SU-DHL-6 (cell line): Measurements from ENCODE around the gene USH1C.

Experiments used
- H2AFZ ChIP-seq: fragments of 200-600 bp; sonication (generic); 2 replicates; pipeline ENCODE4 v1.6.1; 2014; ENCODE audit warnings: low read depth, mild to moderate bottlenecking, moderate library complexity, mixed read lengths, antibody characterized with exemption, low read length; ENCODE audit not compliant: severe bottlenecking
- H3F3A ChIP-seq: fragments of 200-600 bp; shearing (Covaris generic); 2 replicates; pipeline ENCODE4 v1.6.0; 2016; ENCODE audit warnings: antibody characterized with exemption, mild to moderate bottlenecking; ENCODE audit not compliant: insufficient read depth
- H3K27ac ChIP-seq: fragments of 200-600 bp; sonication (generic); 2 replicates; pipeline ENCODE4 v1.5.1; 2016; ENCODE audit warnings: low read depth, mild to moderate bottlenecking, low read length, moderate library complexity, mixed read lengths
- H3K27me3 ChIP-seq: fragments of 200-600 bp; sonication (generic), shearing (Covaris generic); 2 replicates; pipeline ENCODE4 v1.6.0; 2014; ENCODE audit warnings: mild to moderate bottlenecking, low read length
- H3K36me3 ChIP-seq: fragments of 200-600 bp; sonication (generic); 2 replicates; pipeline ENCODE4 v1.6.1; 2014; ENCODE audit warnings: mild to moderate bottlenecking, low read length, mixed read lengths
- H3K4me2 ChIP-seq: fragments of 300-600, 200-600 bp; shearing (Covaris generic), sonication (generic); 2 replicates; pipeline ENCODE4 v1.6.0; 2014; ENCODE audit warnings: low read length, low read depth, mild to moderate bottlenecking; ENCODE audit not compliant: poor library complexity, severe bottlenecking
- H3K4me3 ChIP-seq: fragments of 200-600 bp; sonication (generic); 2 replicates; pipeline ENCODE4 v1.5.1; 2014; ENCODE audit warnings: antibody characterized with exemption, low read length, mild to moderate bottlenecking, mixed read lengths; ENCODE audit not compliant: insufficient read depth, poor library complexity, severe bottlenecking
- H3K79me2 ChIP-seq: fragments of 200-600 bp; sonication (generic); 2 replicates; pipeline ENCODE4 v1.6.1; 2014; ENCODE audit warnings: mild to moderate bottlenecking, low read length, moderate library complexity; ENCODE audit not compliant: insufficient read depth
- H3K9ac ChIP-seq: fragments of 200-600 bp; sonication (generic); 2 replicates; pipeline ENCODE4 v1.7.0; 2014; ENCODE audit warnings: mild to moderate bottlenecking, low read length
- H3K9me2 ChIP-seq: fragments of 200-600 bp; sonication (generic); replicated peaks from 2 replicates; pipeline ENCODE4 v1.6.1; 2014; ENCODE audit warnings: low read length; ENCODE audit not compliant: insufficient read depth
- H3K9me3 ChIP-seq: fragments of 200-600 bp; sonication (generic); 2 replicates; pipeline ENCODE4 v1.6.1; 2014; ENCODE audit warnings: low read length, mixed read lengths; ENCODE audit not compliant: insufficient read depth
- H4K20me1 ChIP-seq: fragments of 200-600 bp; sonication (generic); 2 replicates; pipeline ENCODE4 v1.6.1; 2014; ENCODE audit warnings: low read depth, mild to moderate bottlenecking, antibody characterized with exemption, low read length, moderate library complexity, mixed read lengths
- EZH2phosphoT487 ChIP-seq: fragments of 200-600 bp; sonication (generic), shearing (Covaris generic); conservative IDR thresholded peaks from 2 replicates; pipeline ENCODE4 v1.6.1; 2018; ENCODE audit warnings: mild to moderate bottlenecking, antibody characterized with exemption, low read length, moderate library complexity, mixed read lengths
- TF ChIP-seq, protein P1 (sequence below): fragments of 200-600 bp; sonication (generic); IDR thresholded peaks from one replicate; pipeline ENCODE4 v1.5.1; 2017; ENCODE audit warnings: antibody characterized with exemption, mild to moderate bottlenecking, low read length, moderate library complexity; ENCODE audit not compliant: insufficient read depth, poor library complexity, severe bottlenecking

USH1C gene

GRCh38 chr11:17575431-17576425, 31.5 kb upstream of the USH1C start:
- H3K9me2 ChIP-seq = no peaks in the 10 kb centered on the region
- H4K20me1 ChIP-seq = no peaks in the 10 kb centered on the region
- H3K27ac ChIP-seq = no peak overlapping the region
- H3K4me2 ChIP-seq = no peak overlapping the region
- no peaks in the 10 kb centered on the region for H3K36me3 ChIP-seq
- H3K4me3 ChIP-seq = no peak overlapping the region
- H3K27me3 ChIP-seq = no peaks in the 10 kb centered on the region
- no peaks in the 10 kb centered on the region for H3F3A ChIP-seq
- H3K9me3 ChIP-seq = no peaks in the 10 kb centered on the region
- H2AFZ ChIP-seq = no peak overlapping the region
- H3K9ac ChIP-seq = no peak overlapping the region
- no peak for TF ChIP-seq EZH2phosphoT487
- TF ChIP-seq, protein P1, sequence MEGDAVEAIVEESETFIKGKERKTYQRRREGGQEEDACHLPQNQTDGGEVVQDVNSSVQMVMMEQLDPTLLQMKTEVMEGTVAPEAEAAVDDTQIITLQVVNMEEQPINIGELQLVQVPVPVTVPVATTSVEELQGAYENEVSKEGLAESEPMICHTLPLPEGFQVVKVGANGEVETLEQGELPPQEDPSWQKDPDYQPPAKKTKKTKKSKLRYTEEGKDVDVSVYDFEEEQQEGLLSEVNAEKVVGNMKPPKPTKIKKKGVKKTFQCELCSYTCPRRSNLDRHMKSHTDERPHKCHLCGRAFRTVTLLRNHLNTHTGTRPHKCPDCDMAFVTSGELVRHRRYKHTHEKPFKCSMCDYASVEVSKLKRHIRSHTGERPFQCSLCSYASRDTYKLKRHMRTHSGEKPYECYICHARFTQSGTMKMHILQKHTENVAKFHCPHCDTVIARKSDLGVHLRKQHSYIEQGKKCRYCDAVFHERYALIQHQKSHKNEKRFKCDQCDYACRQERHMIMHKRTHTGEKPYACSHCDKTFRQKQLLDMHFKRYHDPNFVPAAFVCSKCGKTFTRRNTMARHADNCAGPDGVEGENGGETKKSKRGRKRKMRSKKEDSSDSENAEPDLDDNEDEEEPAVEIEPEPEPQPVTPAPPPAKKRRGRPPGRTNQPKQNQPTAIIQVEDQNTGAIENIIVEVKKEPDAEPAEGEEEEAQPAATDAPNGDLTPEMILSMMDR = no peak
- no peaks in the 10 kb centered on the region for H3K79me2 ChIP-seq

DNA sequence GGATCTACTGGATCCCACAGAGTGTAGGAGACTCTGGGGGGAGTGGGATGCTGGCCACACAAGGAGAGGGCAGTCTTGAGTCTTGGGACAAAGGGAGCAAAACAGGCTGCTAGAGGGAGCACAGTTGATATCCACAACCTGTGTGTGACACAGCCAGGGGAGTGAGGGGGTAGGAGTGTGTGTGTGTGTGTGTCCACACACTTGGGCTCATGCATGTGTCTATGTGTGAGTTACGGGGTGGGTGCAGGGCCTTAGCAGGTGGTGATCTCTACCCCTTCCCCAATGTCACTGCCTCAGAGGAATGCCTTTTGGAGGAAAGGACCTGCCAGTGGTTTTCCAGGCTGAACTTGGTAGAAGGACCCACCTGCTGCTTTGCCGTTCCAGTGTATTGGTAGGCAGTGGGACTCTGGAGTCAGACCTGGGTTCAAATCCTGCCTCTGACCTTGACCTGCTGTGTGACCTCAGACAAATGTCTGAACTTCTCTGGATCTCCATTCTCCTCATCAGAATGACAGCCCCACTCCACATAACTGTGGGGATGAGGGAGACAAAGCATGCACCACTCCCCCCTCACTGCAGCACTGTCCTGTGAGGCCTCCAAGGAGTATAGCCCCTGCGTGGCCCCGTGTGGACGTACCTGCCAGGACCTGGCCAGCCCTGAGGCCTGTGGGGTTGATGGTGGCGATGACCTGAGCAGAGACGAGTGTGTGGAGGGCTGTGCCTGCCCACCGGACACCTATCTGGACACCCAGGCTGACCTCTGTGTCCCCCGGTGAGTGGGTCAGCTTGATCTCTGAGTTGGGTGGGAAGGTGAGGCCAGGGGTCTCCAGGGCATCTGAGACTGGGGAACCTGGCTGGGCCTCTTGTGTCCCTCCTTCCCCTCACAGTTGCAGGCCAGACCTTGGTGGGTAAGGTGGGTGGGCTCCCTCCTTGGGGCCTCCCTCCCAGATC, 30.2 kb upstream of the USH1C start:
- H3K9ac ChIP-seq = no peak overlapping the region
- no peaks in the 10 kb centered on the region for H3K27me3 ChIP-seq
- H4K20me1 ChIP-seq = no peaks in the 10 kb centered on the region
- no peak overlapping the region for H3K27ac ChIP-seq
- H3K9me3 ChIP-seq = no peaks in the 10 kb centered on the region
- H2AFZ ChIP-seq = no peak overlapping the region
- H3K9me2 ChIP-seq = no peaks in the 10 kb centered on the region
- H3F3A ChIP-seq = no peaks in the 10 kb centered on the region
- H3K4me2 ChIP-seq = no peak overlapping the region
- H3K4me3 ChIP-seq = no peak overlapping the region
- H3K36me3 ChIP-seq = no peaks in the 10 kb centered on the region
- no peak for TF ChIP-seq EZH2phosphoT487
- TF ChIP-seq, protein P1 = no peak
- H3K79me2 ChIP-seq = no peaks in the 10 kb centered on the region

- H3K27me3 ChIP-seq = no peaks in the 10 kb centered on the region
- TF ChIP-seq EZH2phosphoT487 = no peak
- TF ChIP-seq, protein P1 = no peak
- H3K27ac ChIP-seq = no peak overlapping the region
- H2AFZ ChIP-seq = no peak overlapping the region
- H4K20me1 ChIP-seq = no peaks in the 10 kb centered on the region
- H3K36me3 ChIP-seq = no peaks in the 10 kb centered on the region
- H3K9me2 ChIP-seq = no peaks in the 10 kb centered on the region
- no peak overlapping the region for H3K9ac ChIP-seq
- no peak overlapping the region for H3K4me2 ChIP-seq
- H3K4me3 ChIP-seq = no peak overlapping the region
- H3K79me2 ChIP-seq = no peaks in the 10 kb centered on the region
- no peaks in the 10 kb centered on the region for H3F3A ChIP-seq
- no peaks in the 10 kb centered on the region for H3K9me3 ChIP-seq
These were observed 29.3 kb upstream of the USH1C start for GRCh38 chr11:17573526-17573925.
